HUES48 (cell line): ENCODE measurements around the gene CHMP2A.

Source experiments
- H3K27ac ChIP-seq: one replicate; pipeline ENCODE4 v1.7.0; 2013; ENCODE audit warnings: low read depth, low read length, inconsistent platforms
- H3K27me3 ChIP-seq: 2 replicates; pipeline ENCODE4 v1.6.1; 2013; ENCODE audit warnings: mild to moderate bottlenecking, low read length; ENCODE audit not compliant: control insufficient read depth, insufficient read depth
- H3K36me3 ChIP-seq: 2 replicates; pipeline ENCODE4 v1.6.1; 2013; ENCODE audit warnings: low read length; ENCODE audit not compliant: control insufficient read depth, insufficient read depth
- H3K4me1 ChIP-seq: 2 replicates; pipeline ENCODE4 v1.6.1; 2013; ENCODE audit warnings: mild to moderate bottlenecking, low read length; ENCODE audit not compliant: control insufficient read depth, insufficient read depth
- H3K4me3 ChIP-seq: 2 replicates; pipeline ENCODE4 v1.5.1; 2013; ENCODE audit warnings: mild to moderate bottlenecking, low read depth, low read length
- H3K9ac ChIP-seq: 2 replicates; pipeline ENCODE4 v1.6.1; 2013; ENCODE audit warnings: mild to moderate bottlenecking, low read depth, low read length, moderate library complexity
- H3K9me3 ChIP-seq: 2 replicates; pipeline ENCODE4 v1.6.1; 2013; ENCODE audit warnings: low read length; ENCODE audit not compliant: control insufficient read depth, insufficient read depth

CHMP2A gene

GRCh38 chr19:58521651-58522050 lies 33.3 kb downstream of the CHMP2A start:
- H3K27ac ChIP-seq: no peak overlapping the region
- H3K4me3 ChIP-seq: no peak overlapping the region

GRCh38 chr19:58520257-58520599 lies 34.7 kb downstream of the CHMP2A start:
- Histone ChIP-seq H3K36me3 (peaks cover 3% of the 10 kb centered on the region; the same call in 1 of the 2 replicates), H3K27me3 (no peaks in the 10 kb centered on the region), H3K4me1 (peaks cover 23% of the 10 kb centered on the region), H3K27ac (peak overlapping the region; percentile 99), H3K9ac (peak overlapping the region; percentile 94), H3K9me3 (no peaks in the 10 kb centered on the region), H3K4me3 (peak overlapping the region; percentile 71)

More at GRCh38 chr19:58521651-58522050, 33.3 kb downstream of the CHMP2A start:
- Histone ChIP-seq H3K4me1 (peaks cover 22% of the 10 kb centered on the region), H3K27me3 (no peaks in the 10 kb centered on the region), H3K9ac (no peak overlapping the region), H3K9me3 (no peaks in the 10 kb centered on the region), H3K36me3 (peaks cover 3% of the 10 kb centered on the region; the same call in 1 of the 2 replicates)

GRCh38 chr19:58519355-58520256 lies 35.3 kb downstream of the CHMP2A start, which contains the start of gene ZBTB45:
ZBTB45 (minus strand) TSS chr19:58519810; CDS start chr19:58517673, 2,137 bp downstream.
- Histone ChIP-seq H3K27ac (peak within 1 kb of the TSS; percentile 99), H3K9me3 (no peaks in the 10 kb centered on the region), H3K4me1 (peaks cover 24% of the 10 kb centered on the region)

GRCh38 chr19:58519087-58519354 lies 35.9 kb downstream of the CHMP2A start:
- Histone ChIP-seq H3K9ac (peak overlapping the region; percentile 94), H3K4me1 (peaks cover 27% of the 10 kb centered on the region), H3K9me3 (no peaks in the 10 kb centered on the region), H3K27me3 (no peaks in the 10 kb centered on the region), H3K4me3 (peak overlapping the region; percentile 71), H3K27ac (peak overlapping the region; percentile 99), H3K36me3 (peaks cover 3% of the 10 kb centered on the region; the same call in 1 of the 2 replicates)

More at GRCh38 chr19:58519355-58520256, 35.3 kb downstream of the CHMP2A start, which contains the start of gene ZBTB45:
- no peaks in the 10 kb centered on the region for H3K27me3 ChIP-seq
- peak within 1 kb of the TSS; percentile 71 for H3K4me3 ChIP-seq
- H3K9ac ChIP-seq: peak within 1 kb of the TSS; percentile 94
- peaks cover 3% of the 10 kb centered on the region; the same call in 1 of the 2 replicates for H3K36me3 ChIP-seq

- peak overlapping the region; percentile 71 for H3K4me3 ChIP-seq
- H3K27me3 ChIP-seq: no peaks in the 10 kb centered on the region
- H3K9me3 ChIP-seq: no peaks in the 10 kb centered on the region
- H3K9ac ChIP-seq: peak overlapping the region; percentile 94
- peak overlapping the region; percentile 99 for H3K27ac ChIP-seq
- peaks cover 27% of the 10 kb centered on the region for H3K4me1 ChIP-seq
- peaks cover 3% of the 10 kb centered on the region; the same call in 1 of the 2 replicates for H3K36me3 ChIP-seq
Observed at GRCh38 chr19:58518256-58519086, 36.4 kb downstream of the CHMP2A start.

GRCh38 chr19:58516964-58517833 lies 37.7 kb downstream of the CHMP2A start:
- no peak overlapping the region for H3K4me3 ChIP-seq
- no peaks in the 10 kb centered on the region for H3K9me3 ChIP-seq
- no peaks in the 10 kb centered on the region for H3K27me3 ChIP-seq
- H3K4me1 ChIP-seq: peaks cover 24% of the 10 kb centered on the region
- no peak overlapping the region for H3K27ac ChIP-seq
- H3K36me3 ChIP-seq: peaks cover 3% of the 10 kb centered on the region; the same call in 1 of the 2 replicates
- no peak overlapping the region for H3K9ac ChIP-seq

GRCh38 chr19:58516246-58516836 lies 38.6 kb downstream of the CHMP2A start:
- no peak overlapping the region for H3K4me3 ChIP-seq
- no peaks in the 10 kb centered on the region for H3K27me3 ChIP-seq
- H3K4me1 ChIP-seq: peaks cover 24% of the 10 kb centered on the region
- no peak overlapping the region for H3K9ac ChIP-seq
- H3K9me3 ChIP-seq: no peaks in the 10 kb centered on the region
- H3K27ac ChIP-seq: peak overlapping the region; percentile 89
- peaks cover 3% of the 10 kb centered on the region; the same call in 1 of the 2 replicates for H3K36me3 ChIP-seq

GRCh38 chr19:58515259-58515658 lies 39.6 kb downstream of the CHMP2A start:
- H3K9ac ChIP-seq: no peak overlapping the region

GRCh38 chr19:58514564-58515022 lies 40.3 kb downstream of the CHMP2A start:
- no peaks in the 10 kb centered on the region for H3K27me3 ChIP-seq
- H3K9me3 ChIP-seq: no peaks in the 10 kb centered on the region
- H3K4me1 ChIP-seq: peaks cover 20% of the 10 kb centered on the region
- H3K4me3 ChIP-seq: peak overlapping the region; percentile 62
- H3K9ac ChIP-seq: peak overlapping the region; percentile 32; the same call in 1 of the 2 replicates
- peaks cover 3% of the 10 kb centered on the region; the same call in 1 of the 2 replicates for H3K36me3 ChIP-seq
- H3K27ac ChIP-seq: peak overlapping the region; percentile 79

More at GRCh38 chr19:58515259-58515658, 39.6 kb downstream of the CHMP2A start:
- H3K9me3 ChIP-seq: no peaks in the 10 kb centered on the region
- H3K4me3 ChIP-seq: peak overlapping the region; percentile 2; the same call in 1 of the 2 replicates
- peaks cover 21% of the 10 kb centered on the region for H3K4me1 ChIP-seq
- peak overlapping the region; percentile 89 for H3K27ac ChIP-seq
- H3K36me3 ChIP-seq: peaks cover 3% of the 10 kb centered on the region; the same call in 1 of the 2 replicates
- no peaks in the 10 kb centered on the region for H3K27me3 ChIP-seq
